Neural progenitor cell (in vitro differentiated cells): Measurements from ENCODE around the gene BRD1.

Experiments
- CTCF ChIP-seq: fragments of 200-600 bp; sonication (generic); IDR thresholded peaks from 2 replicates; pipeline ENCODE4 v1.5.1; 2017; ENCODE audit warnings: antibody characterized with exemption, mild to moderate bottlenecking
- EZH2 ChIP-seq: fragments of 200-600 bp; sonication (generic); IDR thresholded peaks from 2 replicates; pipeline ENCODE4 v1.6.1; 2017; ENCODE audit warnings: antibody characterized with exemption, mild to moderate bottlenecking, moderate library complexity
- EZH2phosphoT487 ChIP-seq: fragments of 200-600 bp; sonication (generic); IDR thresholded peaks from 2 replicates; pipeline ENCODE4 v1.6.1; 2017; ENCODE audit warnings: antibody characterized with exemption

GRCh38 chr22:49798486-49799151, 29.1 kb downstream of the BRD1 start:
- TF ChIP-seq CTCF (no peak), EZH2 (no peak), EZH2phosphoT487 (no peak)
